ENCODE data around the gene DNAI7. TPM values are rescaled to one million over a fixed set of nuclear protein-coding genes. Genes with fewer than 3 reads are reported as not detected.

The DNAI7 gene
- total RNA-seq, 2 donors from 2014 or later = not detected

DNA sequence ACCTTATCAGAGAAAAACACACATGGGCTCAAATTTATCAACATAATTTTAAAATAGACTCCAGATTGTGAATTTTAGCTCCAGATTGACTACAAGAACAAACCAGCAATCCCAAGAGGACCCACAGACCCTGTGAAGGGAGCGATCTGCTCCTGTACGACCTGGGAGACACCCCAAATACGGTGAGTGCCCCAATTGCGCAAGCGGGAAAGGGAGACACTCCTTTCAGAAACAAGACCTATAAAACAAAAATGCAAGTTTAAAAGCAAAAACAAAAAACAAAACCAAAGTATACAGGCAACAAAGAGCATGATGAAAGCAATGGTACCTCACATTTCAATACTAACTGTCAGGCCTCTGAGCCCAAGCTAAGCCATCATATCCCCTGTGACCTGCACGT lies 32.1 kb downstream of the DNAI7 start:
- no peaks in the 10 kb centered on the region for H3K36me3 ChIP-seq
- H3K9ac ChIP-seq (ENCODE audit: low read depth in 2 of 2, low read length in 2 of 2) = no peak overlapping the region
- TF ChIP-seq, protein P1, sequence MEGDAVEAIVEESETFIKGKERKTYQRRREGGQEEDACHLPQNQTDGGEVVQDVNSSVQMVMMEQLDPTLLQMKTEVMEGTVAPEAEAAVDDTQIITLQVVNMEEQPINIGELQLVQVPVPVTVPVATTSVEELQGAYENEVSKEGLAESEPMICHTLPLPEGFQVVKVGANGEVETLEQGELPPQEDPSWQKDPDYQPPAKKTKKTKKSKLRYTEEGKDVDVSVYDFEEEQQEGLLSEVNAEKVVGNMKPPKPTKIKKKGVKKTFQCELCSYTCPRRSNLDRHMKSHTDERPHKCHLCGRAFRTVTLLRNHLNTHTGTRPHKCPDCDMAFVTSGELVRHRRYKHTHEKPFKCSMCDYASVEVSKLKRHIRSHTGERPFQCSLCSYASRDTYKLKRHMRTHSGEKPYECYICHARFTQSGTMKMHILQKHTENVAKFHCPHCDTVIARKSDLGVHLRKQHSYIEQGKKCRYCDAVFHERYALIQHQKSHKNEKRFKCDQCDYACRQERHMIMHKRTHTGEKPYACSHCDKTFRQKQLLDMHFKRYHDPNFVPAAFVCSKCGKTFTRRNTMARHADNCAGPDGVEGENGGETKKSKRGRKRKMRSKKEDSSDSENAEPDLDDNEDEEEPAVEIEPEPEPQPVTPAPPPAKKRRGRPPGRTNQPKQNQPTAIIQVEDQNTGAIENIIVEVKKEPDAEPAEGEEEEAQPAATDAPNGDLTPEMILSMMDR (IDR thresholded peaks at IDR 0.05) = no peak
- no peaks in the 10 kb centered on the region for H3K9me3 ChIP-seq
- no peaks in the 10 kb centered on the region for H3K4me1 ChIP-seq
- intact Hi-C loops (cut with DNase I) = no loop called here
- DNase-seq = no peak
- no peak overlapping the region for H3K27ac ChIP-seq
- H3K27me3 ChIP-seq = no peaks in the 10 kb centered on the region
- H3K4me3 ChIP-seq = no peak overlapping the region

DNA sequence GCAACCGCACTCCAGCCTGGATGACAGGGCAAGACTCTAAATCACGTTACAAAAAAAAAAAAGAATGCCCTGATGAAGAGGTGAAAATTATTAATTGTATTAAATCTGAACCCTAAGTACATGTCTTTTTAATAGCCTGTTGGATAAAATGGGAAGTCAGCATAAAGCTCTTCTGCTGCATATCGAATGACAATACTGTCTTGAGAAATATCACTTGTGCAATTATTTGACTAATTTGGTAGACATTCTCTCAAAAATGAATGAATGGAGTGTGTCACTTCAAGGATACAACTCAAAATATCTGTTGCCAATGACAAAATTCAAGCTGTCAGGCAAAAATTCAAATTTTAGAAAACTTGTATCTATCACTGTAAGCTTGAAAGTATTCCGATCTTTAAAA lies 38.9 kb downstream of the DNAI7 start:
- no peaks in the 10 kb centered on the region for H3K27me3 ChIP-seq
- TF ChIP-seq, protein P1 (IDR thresholded peaks at IDR 0.05) = no peak
- no peak overlapping the region for H3K27ac ChIP-seq
- no peak for DNase-seq
- no peak overlapping the region for H3K4me3 ChIP-seq
- no peaks in the 10 kb centered on the region for H3K4me1 ChIP-seq
- intact Hi-C loops (cut with DNase I) = no loop called here
- no peaks in the 10 kb centered on the region for H3K36me3 ChIP-seq
- H3K9ac ChIP-seq (ENCODE audit: low read depth in 2 of 2, low read length in 2 of 2) = no peak overlapping the region
- no peaks in the 10 kb centered on the region for H3K9me3 ChIP-seq

DNA sequence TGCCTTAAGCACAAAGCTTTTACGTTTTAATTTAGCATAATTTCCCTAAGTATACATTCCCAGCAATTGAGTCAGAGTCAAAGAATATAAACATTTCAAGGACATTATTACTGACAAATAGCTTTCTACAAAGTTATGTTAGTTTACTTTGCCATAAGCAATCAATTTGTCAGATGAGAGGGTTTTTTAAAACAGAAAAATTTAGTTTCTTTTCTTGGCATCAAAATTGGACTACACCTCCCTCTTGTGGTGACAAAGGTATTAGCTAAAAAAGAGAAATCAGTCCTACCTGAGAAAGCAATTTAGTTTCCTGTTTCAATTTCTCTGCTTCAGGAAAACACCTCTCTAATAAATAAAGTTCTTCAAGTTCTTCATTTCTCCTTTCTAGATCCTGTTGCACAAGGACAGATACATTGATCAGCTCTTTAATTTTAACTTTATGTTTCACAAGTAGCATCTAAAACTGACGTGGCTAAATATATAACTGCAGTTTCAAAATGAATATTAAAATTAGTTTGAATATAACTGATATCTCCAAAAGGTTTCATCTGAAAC lies 39.9 kb downstream of the DNAI7 start:
- DNase-seq = no peak
- Histone ChIP-seq H3K27me3 (no peaks in the 10 kb centered on the region), H3K27ac (no peak overlapping the region), H3K4me3 (no peak overlapping the region), H3K9me3 (no peaks in the 10 kb centered on the region), H3K36me3 (no peaks in the 10 kb centered on the region), H3K9ac (ENCODE audit: low read depth in 2 of 2, low read length in 2 of 2) (no peak overlapping the region), H3K4me1 (no peaks in the 10 kb centered on the region)
- TF ChIP-seq, protein P1 (IDR thresholded peaks at IDR 0.05) = peak; percentile 49
- intact Hi-C loops (cut with DNase I) = no loop called here

GRCh38 chr12:25152055-25152454 lies 42.9 kb downstream of the DNAI7 start:
- no peak overlapping the region for H3K27ac ChIP-seq
- no peak for DNase-seq

DNA sequence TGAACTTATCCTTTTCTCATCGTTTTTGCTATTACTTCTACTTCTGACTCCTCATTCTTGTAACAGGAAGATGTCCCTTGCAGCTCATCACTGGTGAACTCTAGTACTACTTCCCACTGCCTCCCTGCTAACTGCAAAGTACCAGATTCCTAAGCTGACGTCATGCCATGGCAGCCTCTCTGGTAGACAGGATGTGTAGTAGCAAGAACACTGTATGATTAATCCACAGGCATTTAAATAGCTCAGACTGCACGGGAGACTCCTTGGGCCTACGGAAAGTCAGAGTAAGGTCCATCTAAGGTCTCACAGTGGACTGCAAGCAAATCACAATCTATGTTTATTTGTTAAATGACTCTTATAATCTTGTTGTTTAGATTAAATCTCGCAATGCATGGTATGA lies 43.5 kb downstream of the DNAI7 start:
- no peak overlapping the region for H3K27ac ChIP-seq
- no peaks in the 10 kb centered on the region for H3K4me1 ChIP-seq
- no peaks in the 10 kb centered on the region for H3K9me3 ChIP-seq
- H3K9ac ChIP-seq (ENCODE audit: low read depth in 2 of 2, low read length in 2 of 2) = no peak overlapping the region
- no peak overlapping the region for H3K4me3 ChIP-seq
- DNase-seq = peak; percentile 22
- no peaks in the 10 kb centered on the region for H3K36me3 ChIP-seq
- H3K27me3 ChIP-seq = no peaks in the 10 kb centered on the region
- intact Hi-C loops (cut with DNase I) = no loop called here
- TF ChIP-seq, protein P1 (IDR thresholded peaks at IDR 0.05) = no peak

More at GRCh38 chr12:25152055-25152454, 42.9 kb downstream of the DNAI7 start:
- no peaks in the 10 kb centered on the region for H3K9me3 ChIP-seq
- intact Hi-C loops (cut with DNase I) = no loop called here
- H3K4me1 ChIP-seq = no peaks in the 10 kb centered on the region
- H3K27me3 ChIP-seq = no peaks in the 10 kb centered on the region
- TF ChIP-seq, protein P1 (IDR thresholded peaks at IDR 0.05) = no peak
- H3K36me3 ChIP-seq = no peaks in the 10 kb centered on the region
- no peak overlapping the region for H3K4me3 ChIP-seq
- no peak overlapping the region for H3K9ac ChIP-seq (ENCODE audit: low read depth in 2 of 2, low read length in 2 of 2)

Measured in colonic mucosa (tissue), 4 donors.